Mesothelial cell of epicardium (in vitro differentiated cells): ENCODE results near the gene ARHGEF17. TPM values are rescaled to one million over a fixed set of nuclear protein-coding genes. Genes with fewer than 3 reads are reported as not detected.

ENCODE experiments used
- DNase-seq, 2 experiments: peaks; one replicate each; pipeline ENCODE4 v3.0.0; 2021; ENCODE audit warnings: low spot score in 2 of 2; ENCODE audit not compliant: unreplicated experiment in 2 of 2
- H3K27ac Mint-ChIP-seq: 2 replicates; pipeline ENCODE4 v1.8.0; 2021; ENCODE audit warnings: mixed read lengths
- H3K27me3 Mint-ChIP-seq: 2 replicates; pipeline ENCODE4 v1.8.0; 2021; ENCODE audit warnings: low read depth, mixed read lengths
- H3K36me3 Mint-ChIP-seq: 2 replicates; pipeline ENCODE4 v1.8.0; 2021; ENCODE audit warnings: mixed read lengths
- H3K4me1 Mint-ChIP-seq: 2 replicates; pipeline ENCODE4 v1.8.0; 2021; ENCODE audit warnings: mixed read lengths
- H3K4me3 Mint-ChIP-seq: 2 replicates; pipeline ENCODE4 v1.8.0; 2021; ENCODE audit warnings: mild to moderate bottlenecking, moderate library complexity, mixed read lengths
- H3K9me3 Mint-ChIP-seq: 2 replicates; pipeline ENCODE4 v1.8.0; 2021; ENCODE audit warnings: mixed read lengths
- total RNA-seq: library from RNA; stranded (reverse); gene quantifications from 3 replicates; pipeline ENCODE4 v1.2.1, GENCODE V29; 2021
- TF ChIP-seq, protein P1 (sequence below): fragments of 200-600 bp; sonication (generic); IDR thresholded peaks from one replicate; pipeline ENCODE4 v1.5.0; 2021; ENCODE audit warnings: antibody characterized with exemption; ENCODE audit not compliant: unreplicated experiment

Gene ARHGEF17
- total RNA-seq, 1 donor from 2014 or later: 150 TPM

DNA sequence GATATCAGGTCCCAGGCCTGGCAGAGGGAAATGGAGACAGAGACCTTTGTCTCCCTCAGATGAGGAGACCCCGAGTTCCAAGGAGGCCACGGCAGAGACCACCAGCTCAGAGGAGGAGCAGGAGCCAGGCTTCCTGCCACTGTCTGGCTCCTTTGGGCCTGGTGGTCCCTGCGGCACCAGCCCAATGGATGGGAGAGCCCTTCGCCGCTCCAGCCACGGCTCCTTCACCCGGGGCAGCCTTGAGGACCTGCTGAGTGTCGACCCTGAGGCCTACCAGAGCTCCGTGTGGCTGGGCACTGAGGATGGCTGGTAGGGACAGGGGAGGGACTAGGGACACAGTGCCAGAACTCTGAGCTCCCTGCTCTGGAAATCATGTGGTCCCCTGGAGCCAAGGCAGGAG lies 55.1 kb downstream of the ARHGEF17 start:
- H3K27me3 Mint-ChIP-seq: no peaks in the 10 kb centered on the region
- no peak overlapping the region for H3K4me3 Mint-ChIP-seq
- H3K9me3 Mint-ChIP-seq: no peaks in the 10 kb centered on the region
- H3K36me3 Mint-ChIP-seq: peaks cover 28% of the 10 kb centered on the region
- no peak overlapping the region for H3K27ac Mint-ChIP-seq
- DNase-seq: no peak
- H3K4me1 Mint-ChIP-seq: no peaks in the 10 kb centered on the region
- TF ChIP-seq, protein P1, sequence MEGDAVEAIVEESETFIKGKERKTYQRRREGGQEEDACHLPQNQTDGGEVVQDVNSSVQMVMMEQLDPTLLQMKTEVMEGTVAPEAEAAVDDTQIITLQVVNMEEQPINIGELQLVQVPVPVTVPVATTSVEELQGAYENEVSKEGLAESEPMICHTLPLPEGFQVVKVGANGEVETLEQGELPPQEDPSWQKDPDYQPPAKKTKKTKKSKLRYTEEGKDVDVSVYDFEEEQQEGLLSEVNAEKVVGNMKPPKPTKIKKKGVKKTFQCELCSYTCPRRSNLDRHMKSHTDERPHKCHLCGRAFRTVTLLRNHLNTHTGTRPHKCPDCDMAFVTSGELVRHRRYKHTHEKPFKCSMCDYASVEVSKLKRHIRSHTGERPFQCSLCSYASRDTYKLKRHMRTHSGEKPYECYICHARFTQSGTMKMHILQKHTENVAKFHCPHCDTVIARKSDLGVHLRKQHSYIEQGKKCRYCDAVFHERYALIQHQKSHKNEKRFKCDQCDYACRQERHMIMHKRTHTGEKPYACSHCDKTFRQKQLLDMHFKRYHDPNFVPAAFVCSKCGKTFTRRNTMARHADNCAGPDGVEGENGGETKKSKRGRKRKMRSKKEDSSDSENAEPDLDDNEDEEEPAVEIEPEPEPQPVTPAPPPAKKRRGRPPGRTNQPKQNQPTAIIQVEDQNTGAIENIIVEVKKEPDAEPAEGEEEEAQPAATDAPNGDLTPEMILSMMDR: no peak

DNA sequence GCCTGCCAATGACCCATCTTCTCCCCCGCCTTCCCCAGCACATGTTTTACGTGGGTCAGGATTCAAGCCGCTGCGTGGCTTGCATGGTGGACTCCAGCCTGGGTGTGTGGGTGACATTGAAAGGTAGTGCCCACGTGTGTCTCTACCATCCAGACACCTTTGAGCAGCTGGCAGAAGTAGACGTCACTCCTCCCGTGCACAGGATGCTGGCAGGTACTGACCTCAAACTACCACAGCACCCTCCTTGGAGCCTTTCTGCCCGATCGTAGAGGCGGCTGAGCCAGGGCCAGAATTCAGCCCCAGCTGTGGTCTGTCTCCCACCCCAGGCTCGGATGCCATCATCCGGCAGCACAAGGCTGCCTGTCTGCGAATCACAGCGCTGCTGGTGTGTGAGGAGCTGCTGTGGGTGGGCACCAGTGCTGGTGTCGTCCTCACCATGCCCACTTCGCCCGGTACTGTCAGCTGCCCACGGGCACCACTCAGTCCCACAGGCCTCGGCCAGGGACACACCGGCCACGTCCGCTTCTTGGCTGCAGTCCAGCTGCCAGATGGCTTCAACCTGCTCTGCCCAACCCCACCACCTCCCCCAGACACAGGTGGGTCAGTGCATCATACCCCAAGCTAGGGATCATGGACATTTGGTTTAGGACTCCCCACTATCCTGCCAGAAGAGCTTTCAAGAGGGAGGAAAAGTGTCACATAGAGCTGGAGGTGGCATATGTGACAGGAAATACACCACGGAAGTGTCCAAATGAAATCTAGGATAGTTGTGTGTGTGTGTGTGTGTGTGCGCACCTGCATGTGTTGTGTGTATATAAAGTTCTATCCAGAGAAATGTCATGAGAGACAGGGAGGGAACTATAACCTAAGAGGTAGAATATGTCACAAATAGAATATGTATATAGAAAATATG lies 57.5 kb downstream of the ARHGEF17 start:
- no peaks in the 10 kb centered on the region for H3K27me3 Mint-ChIP-seq
- no peak for DNase-seq
- no peak overlapping the region for H3K27ac Mint-ChIP-seq
- H3K36me3 Mint-ChIP-seq: peaks cover 22% of the 10 kb centered on the region
- TF ChIP-seq, protein P1: no peak
- H3K9me3 Mint-ChIP-seq: no peaks in the 10 kb centered on the region
- no peak overlapping the region for H3K4me3 Mint-ChIP-seq
- no peaks in the 10 kb centered on the region for H3K4me1 Mint-ChIP-seq

DNA sequence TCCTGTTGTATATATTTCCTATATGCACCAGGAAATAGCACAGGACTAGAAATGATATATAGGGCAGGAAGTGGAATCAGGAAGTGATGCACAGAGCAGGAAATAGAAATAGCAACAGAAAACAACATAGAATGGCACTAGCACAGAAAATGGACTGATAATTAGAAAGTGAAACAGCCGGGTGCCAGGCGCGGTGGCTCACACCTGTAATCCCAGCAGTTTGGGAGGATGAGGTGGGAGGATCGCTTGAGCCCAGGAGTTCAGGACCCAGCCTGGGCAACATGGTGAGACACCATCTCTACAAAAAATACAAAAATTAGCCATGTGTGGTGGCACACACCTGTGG lies 58.2 kb downstream of the ARHGEF17 start:
- Mint-ChIP-seq H3K4me1 (no peaks in the 10 kb centered on the region), H3K4me3 (no peak overlapping the region), H3K9me3 (no peaks in the 10 kb centered on the region), H3K27ac (no peak overlapping the region), H3K36me3 (peaks cover 17% of the 10 kb centered on the region), H3K27me3 (no peaks in the 10 kb centered on the region)
- TF ChIP-seq, protein P1: no peak
- DNase-seq: no peak

DNA sequence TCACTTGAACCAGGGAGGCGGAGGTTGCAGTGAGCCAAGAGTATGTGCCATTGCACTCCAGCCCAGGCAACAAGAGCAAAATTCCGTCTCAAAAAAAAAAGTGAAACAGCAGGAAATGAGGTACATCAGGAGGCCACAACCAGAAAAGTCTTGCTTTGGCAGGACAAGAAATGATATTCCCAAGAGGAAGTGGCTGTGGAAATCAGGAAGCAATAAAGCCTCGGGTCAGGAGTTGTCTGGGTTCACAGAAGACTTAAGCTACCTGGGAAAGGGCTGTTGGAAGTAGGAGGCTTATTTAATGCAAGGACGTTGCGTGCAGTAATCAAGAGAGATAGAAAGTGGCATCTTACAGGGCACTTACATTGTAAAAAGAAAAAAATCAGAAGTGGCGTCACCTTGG lies 58.9 kb downstream of the ARHGEF17 start:
- no peaks in the 10 kb centered on the region for H3K9me3 Mint-ChIP-seq
- TF ChIP-seq, protein P1: no peak
- no peaks in the 10 kb centered on the region for H3K27me3 Mint-ChIP-seq
- H3K27ac Mint-ChIP-seq: no peak overlapping the region
- no peak for DNase-seq
- H3K4me1 Mint-ChIP-seq: no peaks in the 10 kb centered on the region
- peaks cover 13% of the 10 kb centered on the region for H3K36me3 Mint-ChIP-seq
- no peak overlapping the region for H3K4me3 Mint-ChIP-seq

DNA sequence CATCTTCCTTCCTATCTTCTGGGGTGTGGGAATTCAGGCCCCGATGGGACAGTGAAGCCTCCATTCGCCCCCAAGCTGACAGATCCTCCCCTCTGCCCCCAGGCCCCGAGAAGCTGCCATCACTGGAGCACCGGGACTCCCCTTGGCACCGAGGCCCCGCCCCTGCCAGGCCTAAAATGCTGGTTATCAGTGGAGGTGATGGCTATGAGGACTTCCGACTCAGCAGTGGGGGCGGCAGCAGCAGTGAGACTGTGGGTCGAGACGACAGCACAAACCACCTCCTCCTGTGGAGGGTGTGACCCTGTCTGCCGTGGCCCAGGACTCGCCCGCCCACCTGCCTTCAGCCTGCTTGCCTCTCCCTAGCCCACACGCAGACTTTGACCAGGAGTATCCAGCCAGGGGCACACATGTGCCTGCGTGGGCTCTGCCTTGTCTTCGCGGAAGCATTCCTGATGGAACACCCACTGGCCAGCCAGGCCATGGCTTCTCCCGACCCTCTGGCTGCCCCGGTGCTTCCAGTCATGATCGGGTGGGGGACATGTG lies 59.5 kb downstream of the ARHGEF17 start:
- H3K27ac Mint-ChIP-seq: no peak overlapping the region
- H3K27me3 Mint-ChIP-seq: no peaks in the 10 kb centered on the region
- H3K4me3 Mint-ChIP-seq: no peak overlapping the region
- DNase-seq: no peak
- H3K4me1 Mint-ChIP-seq: no peaks in the 10 kb centered on the region
- TF ChIP-seq, protein P1: no peak
- H3K9me3 Mint-ChIP-seq: no peaks in the 10 kb centered on the region
- peaks cover 12% of the 10 kb centered on the region for H3K36me3 Mint-ChIP-seq
